GM19467 (cell line): Measurements from ENCODE around the gene RBPJ.
"Not testable (repeated sequence)": the region's sequence is repeated elsewhere in the genome, so short reads cannot be mapped to it uniquely, and the experiment has no call there.

Source experiments
- ATAC-seq: cut with Tn5 transposase; IDR thresholded peaks from one replicate; pipeline ENCODE4 v1.9.1; 2021; ENCODE audit warnings: mild to moderate bottlenecking, moderate library complexity; ENCODE audit not compliant: unreplicated experiment

RBPJ gene

DNA sequence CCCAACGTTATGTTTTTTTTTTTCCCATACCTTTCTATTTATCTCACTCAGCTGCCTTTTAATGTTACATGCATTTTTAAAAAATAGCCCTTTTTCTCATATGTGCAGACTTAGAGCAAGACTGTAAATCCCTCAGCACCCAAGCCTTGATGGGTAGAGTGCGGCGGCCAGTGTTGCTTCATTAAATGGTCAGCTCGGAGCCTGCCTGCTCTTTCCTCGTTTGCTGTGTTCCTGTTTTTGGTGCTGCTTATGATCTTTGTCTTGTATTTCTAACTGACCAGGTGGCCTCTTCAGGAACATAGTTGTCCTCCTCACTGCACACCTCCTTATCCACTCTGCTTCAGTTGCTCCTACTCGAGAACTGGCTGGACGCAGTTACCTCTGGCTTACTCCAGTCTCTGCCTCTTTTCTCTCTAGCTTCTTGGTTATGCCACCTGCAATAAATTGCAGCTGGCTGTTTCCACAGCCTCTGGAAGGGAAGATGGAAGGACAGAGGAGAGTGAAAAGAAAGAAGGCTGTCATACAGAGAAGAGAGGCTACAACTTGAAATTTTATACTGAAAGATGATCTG is 10.7 kb downstream of the RBPJ start:
- ATAC-seq: no peak

DNA sequence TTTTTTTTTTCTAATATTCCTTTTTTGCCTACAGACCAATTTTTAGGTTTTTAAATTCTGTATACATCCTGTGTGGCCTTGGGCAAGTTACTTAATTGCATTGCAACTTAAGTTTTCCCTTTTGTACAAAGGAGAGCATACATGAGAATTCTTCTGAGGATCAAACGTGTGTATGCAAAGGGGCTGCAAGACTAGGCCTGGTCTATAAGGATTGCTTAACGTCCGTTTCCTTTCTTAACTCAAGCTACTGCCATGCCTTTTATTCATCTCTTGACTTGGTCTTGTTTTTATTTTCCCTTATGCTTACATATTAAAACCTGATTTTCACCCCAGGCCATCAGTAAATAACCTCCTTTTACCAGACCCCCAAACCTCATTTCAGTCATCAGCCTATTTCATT is 13.6 kb downstream of the RBPJ start:
- ATAC-seq: no peak

DNA sequence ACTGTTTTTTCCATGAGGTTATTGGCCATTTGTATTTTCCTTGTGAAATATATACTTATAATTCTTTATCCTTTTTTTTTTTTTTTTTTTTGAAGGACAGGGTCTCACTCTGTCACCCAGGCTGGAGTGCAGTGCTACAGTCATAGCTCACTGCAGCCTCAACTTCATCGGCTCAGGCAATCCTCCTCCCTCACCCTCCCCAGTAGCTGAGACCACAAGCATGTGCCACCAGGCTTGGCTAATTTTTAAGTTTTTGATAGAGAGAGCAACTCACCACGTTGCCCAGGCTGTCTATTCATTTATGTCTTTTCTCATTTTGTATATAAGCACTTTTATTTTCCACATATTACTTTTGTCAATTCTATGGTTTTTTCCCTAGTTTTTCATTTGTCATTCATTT is 16.8 kb downstream of the RBPJ start:
- no peak for ATAC-seq

DNA sequence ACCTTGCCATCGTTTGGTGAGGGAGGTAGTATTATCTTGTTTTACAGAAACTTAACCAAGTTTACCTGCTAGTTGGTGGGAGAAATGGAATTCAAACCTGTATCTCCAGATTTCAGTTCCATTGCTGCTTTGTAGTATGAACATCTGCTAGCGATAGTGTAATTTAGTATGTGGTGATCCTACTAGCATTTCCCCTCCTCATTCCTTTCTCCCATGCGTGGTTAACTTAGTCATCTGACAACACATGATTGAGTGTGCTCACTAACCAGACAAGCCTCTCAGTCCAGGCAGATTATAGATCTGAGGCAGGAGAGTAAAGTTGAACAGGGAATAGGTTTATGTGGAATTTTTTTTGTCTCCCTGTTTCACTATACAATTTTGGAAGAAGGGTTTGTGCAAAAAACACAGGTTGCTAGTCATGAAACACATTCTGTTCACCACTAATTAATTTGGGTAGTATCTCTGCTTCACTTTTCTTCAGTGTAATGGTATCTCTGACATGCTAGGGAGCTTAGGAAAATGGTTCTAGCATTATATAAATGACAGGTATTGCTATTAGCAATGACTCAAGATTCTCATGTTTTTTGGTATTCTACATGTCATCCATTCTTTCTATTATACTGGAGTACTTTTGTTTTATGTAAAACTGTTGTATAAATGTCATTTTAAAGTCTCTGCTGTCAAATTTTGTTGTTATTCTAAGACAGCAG is 21.7 kb downstream of the RBPJ start:
- no peak for ATAC-seq

- ATAC-seq: no peak
Measured at GRCh38 chr4:26343038-26343398, 22.2 kb downstream of the RBPJ start.

DNA sequence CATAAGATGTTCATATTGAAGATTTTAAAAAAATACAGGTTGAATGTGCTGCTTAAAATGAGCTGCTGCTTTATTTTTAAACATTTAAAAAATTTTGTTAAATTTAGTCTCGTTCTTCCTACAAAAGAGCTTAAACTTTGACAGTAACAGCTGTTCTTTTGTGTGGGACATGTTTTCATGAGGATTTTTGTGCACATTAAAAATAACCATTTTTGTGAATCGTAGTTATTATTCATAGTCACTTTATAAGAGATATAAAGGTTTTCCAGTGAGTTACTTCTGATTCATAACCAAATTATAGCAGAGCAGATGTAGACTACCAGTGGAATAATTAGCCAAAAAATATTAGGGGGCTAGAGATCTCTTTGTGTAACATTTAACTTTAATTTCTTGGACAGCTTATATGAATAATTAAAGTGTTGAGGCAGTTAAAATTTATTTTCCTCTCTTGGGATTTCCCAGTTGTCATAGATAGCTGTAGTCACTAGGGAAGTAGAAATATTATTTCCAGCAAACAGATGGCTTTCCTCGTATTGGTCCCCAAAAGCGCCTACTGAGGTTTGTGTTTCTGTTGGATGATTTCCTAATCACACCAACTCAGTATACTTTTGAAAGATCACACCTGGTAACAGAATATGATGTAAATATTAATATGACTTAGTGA is 24.2 kb downstream of the RBPJ start:
- ATAC-seq: no peak

GRCh38 chr4:26345565-26345938 is 24.7 kb downstream of the RBPJ start:
- no peak for ATAC-seq

DNA sequence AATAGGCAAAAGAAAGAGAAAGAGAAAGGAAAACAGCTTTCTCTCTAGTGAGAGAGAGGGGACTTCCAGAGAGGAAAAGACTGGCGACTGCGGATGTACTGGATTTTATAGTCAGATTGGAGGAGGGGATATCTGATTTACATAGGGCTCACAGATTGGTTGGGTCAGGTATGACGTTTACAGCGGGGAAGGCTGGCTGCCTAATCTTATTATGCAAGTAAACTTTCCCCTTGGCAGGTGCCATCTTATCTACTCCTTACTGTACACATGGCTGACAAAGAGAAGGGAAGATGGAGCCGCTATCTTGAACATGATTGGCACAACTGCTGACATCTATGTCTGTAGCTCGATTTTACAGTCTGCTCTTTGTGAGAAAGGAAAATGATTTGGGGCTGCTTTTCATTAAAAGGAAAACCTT is 25.4 kb downstream of the RBPJ start:
- ATAC-seq: no peak

DNA sequence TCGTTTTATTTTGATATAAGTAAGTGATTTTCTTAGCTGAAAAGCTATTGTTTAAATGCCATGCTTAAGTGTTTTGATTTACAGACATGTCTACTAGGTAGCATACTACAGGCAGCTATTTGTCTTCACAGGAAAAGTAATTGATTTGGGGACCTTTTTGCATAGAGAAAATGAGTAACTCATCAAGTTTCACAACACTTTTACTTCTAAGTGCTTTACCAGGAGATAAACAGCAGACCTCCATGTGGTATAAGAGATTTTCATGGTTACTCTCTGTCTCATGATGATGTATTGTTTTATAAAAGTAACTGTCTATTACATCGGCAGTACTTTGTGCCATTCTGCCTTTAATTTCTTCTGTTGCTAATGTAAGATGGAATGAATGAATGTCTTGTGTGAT is 28.7 kb downstream of the RBPJ start:
- no peak for ATAC-seq

DNA sequence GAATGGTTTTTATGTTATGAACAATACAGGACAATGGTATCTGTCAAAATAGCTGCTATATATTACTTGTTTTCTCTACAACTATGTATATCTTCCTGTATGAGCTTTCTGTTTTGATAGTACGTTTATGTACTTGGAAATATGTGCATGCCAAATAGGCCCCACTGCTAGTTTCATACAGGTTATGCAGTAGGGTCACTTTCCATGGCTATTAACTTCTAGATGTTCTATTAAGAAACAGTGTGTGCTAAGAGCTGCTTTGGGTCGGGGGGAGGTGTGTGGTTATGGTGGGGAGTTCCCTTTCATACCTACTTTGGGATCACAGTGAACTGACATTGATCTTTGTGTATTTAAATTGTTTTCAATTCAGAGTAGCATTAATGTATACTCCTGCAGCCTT is 30.9 kb downstream of the RBPJ start:
- ATAC-seq: no peak

- ATAC-seq: no peak
Measured at GRCh38 chr4:26354491-26354890, 33.7 kb downstream of the RBPJ start.

DNA sequence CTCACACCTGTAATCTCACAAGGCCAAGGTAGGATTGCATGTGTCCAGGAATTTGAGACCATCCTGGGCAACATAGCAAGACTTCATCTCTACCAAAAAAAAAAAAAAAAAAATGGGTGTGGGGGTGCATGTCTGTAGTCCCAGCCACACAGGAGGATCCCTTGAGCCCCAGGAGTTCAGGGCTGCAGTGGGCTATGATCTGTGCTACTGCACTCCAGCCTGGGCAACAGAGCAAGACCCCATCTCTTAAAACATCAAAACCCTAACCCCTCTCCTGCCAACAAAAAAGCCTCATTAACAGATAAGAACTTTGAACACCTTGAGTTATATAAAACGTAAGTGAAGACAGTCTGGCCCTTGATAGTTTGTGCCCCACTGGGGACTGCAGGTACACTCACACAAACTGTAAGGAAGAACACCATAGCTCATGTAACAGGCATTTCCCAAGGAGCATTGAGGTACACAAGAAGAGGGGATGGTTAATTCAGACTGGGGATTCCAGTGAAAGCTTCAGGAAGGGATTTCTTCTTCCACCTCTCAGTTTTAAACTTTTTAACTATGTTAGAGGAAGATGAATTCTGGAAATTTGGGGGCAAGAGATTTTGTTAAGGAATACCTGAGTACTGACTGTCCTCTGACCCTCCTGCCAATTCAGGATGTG is 34.7 kb downstream of the RBPJ start:
- no peak for ATAC-seq

DNA sequence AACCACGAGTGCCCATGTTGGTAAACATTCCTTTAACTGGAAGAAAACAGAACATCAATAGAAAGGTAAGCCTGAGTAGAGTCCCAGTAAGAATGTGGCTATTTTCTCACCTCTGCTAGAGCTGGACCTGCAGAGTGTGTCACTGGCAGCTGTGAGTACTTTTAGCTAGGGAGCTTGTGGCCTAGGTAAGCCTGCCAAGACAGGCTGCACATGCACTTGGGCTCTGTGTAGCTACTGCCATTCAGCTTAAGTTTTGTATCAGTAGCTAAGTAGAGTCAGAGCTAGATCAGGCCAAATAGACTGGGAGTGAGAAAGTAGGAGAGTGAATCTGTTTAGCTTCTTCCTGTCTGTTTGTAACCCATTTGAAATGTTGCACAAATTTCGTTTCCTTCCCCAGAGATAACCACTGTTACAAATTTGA is 35.3 kb downstream of the RBPJ start:
- no peak for ATAC-seq

DNA sequence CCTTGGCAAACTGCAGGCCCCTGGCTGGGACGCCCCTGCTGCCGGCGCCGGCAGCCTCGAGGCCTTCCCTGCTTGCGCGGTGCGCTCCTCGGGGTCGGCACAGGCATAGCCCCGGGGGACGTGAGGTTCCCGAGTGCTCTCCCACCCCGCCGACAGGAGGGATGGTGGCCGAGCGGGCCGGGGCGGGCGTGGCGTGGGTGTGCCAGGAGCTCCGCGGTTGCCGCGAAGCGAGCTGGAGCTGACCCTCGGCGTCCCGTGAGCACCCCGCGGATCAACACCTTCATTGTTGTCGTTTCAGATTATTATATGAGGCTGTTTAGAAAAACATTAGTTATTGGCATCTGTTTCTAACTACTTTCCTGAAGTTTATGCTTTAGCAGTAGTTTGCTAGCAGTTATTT is 38.7 kb downstream of the RBPJ start:
- ATAC-seq: not testable (repeated sequence)

- no peak for ATAC-seq
Measured at GRCh38 chr4:26360273-26360672, 39.5 kb downstream of the RBPJ start.

- ATAC-seq: no peak
Measured at GRCh38 chr4:26360864-26361263, 40.0 kb downstream of the RBPJ start.

- no peak for ATAC-seq
Measured at GRCh38 chr4:26361297-26361696, 40.5 kb downstream of the RBPJ start.

DNA sequence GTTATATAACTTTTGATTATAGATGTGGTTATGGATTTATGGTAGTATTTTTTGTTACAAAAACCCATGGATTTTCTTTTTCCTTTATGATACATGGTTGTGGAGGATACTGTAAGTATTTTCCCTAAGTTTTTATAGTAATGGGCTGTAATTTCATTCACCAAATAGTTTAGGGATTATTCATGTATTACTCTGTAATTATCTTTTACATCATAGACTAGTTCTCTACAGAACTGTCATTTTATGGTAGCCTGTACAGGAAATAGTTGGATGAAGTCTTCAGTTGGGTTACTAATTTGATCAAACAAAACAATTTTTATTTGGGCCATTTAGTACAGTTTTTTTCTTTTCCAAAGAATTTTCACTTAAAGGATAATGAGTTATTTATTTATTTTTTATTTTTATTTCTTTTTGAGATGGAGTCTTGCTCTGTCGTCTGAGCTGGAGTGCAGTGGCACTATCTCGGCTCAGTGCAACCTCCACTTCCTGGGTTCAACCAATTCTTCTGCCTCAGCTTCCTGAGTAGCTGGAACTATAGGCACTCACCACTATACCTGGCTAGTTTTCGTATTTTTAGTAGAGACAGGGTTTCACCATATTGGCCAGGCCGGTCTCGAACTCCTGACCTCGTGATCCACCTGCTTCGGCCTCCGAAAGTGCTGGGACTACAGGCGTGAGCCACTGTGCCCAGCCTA is 42.1 kb downstream of the RBPJ start:
- no peak for ATAC-seq

- no peak for ATAC-seq
Measured at GRCh38 chr4:26365537-26366150, 44.8 kb downstream of the RBPJ start.

- no peak for ATAC-seq
Measured at GRCh38 chr4:26367811-26368210, 47.0 kb downstream of the RBPJ start.

DNA sequence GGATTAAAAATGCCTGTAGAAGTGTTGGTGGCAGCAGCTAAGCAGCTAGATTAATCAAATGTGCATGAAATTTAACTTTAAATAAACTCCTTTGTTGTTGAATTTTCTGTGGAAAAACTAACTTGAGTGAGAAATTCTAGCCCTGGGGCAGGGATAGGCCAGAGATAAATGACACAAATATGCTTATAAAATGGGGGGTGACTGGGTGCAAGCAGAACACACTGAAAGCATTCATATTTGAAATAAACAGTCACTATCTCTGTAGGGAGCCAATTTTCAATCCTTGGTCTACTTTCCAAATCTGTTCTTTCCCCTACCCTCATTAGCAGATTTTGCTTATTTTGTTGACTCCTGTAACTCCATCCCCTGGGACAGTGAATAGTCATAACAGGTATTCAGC is 47.9 kb downstream of the RBPJ start:
- no peak for ATAC-seq
